ENCODE results near the gene BAG5.

The BAG5 gene

GRCh38 chr14:103581206-103581605 lies 18.7 kb upstream of the BAG5 start:
- in situ Hi-C loops (cut with HindIII; ENCODE audit: low sequenced_read_pairs): no loop called here
- no peak for TF ChIP-seq CTCF (IDR thresholded peaks at IDR 0.05; ENCODE audit: low read depth, low read length, missing control alignments)

GRCh38 chr14:103578401-103579075 lies 16.1 kb upstream of the BAG5 start:
- no peak for TF ChIP-seq CTCF (IDR thresholded peaks at IDR 0.05; ENCODE audit: low read depth, low read length, missing control alignments)
- in situ Hi-C loops (cut with HindIII; ENCODE audit: low sequenced_read_pairs): loop anchor here (10.0 kb wide), 1 partner anchor 116 kb away; no protein-coding TSS in a partner anchor

More at GRCh38 chr14:103581206-103581605, 18.7 kb upstream of the BAG5 start:
- H3K4me3 ChIP-seq (ENCODE audit: low read depth, low read length): no peak overlapping the region
- DNase-seq (ENCODE audit: low read depth): no peak

GRCh38 chr14:103576371-103577024 lies 14.0 kb upstream of the BAG5 start:
- no peak overlapping the region for H3K4me3 ChIP-seq (ENCODE audit: low read depth, low read length)
- peak; percentile 45 for DNase-seq (ENCODE audit: low read depth)
- no peak for TF ChIP-seq CTCF (IDR thresholded peaks at IDR 0.05; ENCODE audit: low read depth, low read length, missing control alignments)
- in situ Hi-C loops (cut with HindIII; ENCODE audit: low sequenced_read_pairs): loop anchor here (10.0 kb wide), 1 partner anchor 118 kb away; no protein-coding TSS in a partner anchor

More at GRCh38 chr14:103578401-103579075, 16.1 kb upstream of the BAG5 start:
- H3K4me3 ChIP-seq (ENCODE audit: low read depth, low read length): no peak overlapping the region
- no peak for DNase-seq (ENCODE audit: low read depth)

- no peak for TF ChIP-seq CTCF (IDR thresholded peaks at IDR 0.05; ENCODE audit: low read depth, low read length, missing control alignments)
- DNase-seq (ENCODE audit: low read depth): no peak
- in situ Hi-C loops (cut with HindIII; ENCODE audit: low sequenced_read_pairs): loop anchor here (10.0 kb wide), 1 partner anchor 120 kb away; no protein-coding TSS in a partner anchor
- no peak overlapping the region for H3K4me3 ChIP-seq (ENCODE audit: low read depth, low read length)
Measured at GRCh38 chr14:103574707-103575285, 12.3 kb upstream of the BAG5 start.

- DNase-seq (ENCODE audit: low read depth): no peak
- no peak for TF ChIP-seq CTCF (IDR thresholded peaks at IDR 0.05; ENCODE audit: low read depth, low read length, missing control alignments)
- H3K4me3 ChIP-seq (ENCODE audit: low read depth, low read length): no peak overlapping the region
- in situ Hi-C loops (cut with HindIII; ENCODE audit: low sequenced_read_pairs): loop anchor here (10.0 kb wide), 1 partner anchor 121 kb away; no protein-coding TSS in a partner anchor
Measured at GRCh38 chr14:103574104-103574503, 11.6 kb upstream of the BAG5 start.

- DNase-seq (ENCODE audit: low read depth): no peak
- no peak overlapping the region for H3K4me3 ChIP-seq (ENCODE audit: low read depth, low read length)
- in situ Hi-C loops (cut with HindIII; ENCODE audit: low sequenced_read_pairs): no loop called here
- no peak for TF ChIP-seq CTCF (IDR thresholded peaks at IDR 0.05; ENCODE audit: low read depth, low read length, missing control alignments)
Measured at GRCh38 chr14:103569408-103569807, 7.0 kb upstream of the BAG5 start.
